HepG2 (cell line): ENCODE results near the gene VAX1.

ENCODE experiments used
- GABPA ChIP-seq, 2 experiments: IDR thresholded peaks; 2 replicates each; pipeline ENCODE4 v1.6.1; 2011 to 2016; ENCODE audit warnings: low read depth in 2 of 2, low read length in 1 of 2, missing biosample characterization in 1 of 2, missing genetic modification characterization in 1 of 2
- KMT2B ChIP-seq: IDR thresholded peaks from 2 replicates; pipeline ENCODE4 v1.6.1; 2016; ENCODE audit warnings: missing genetic modification reagents, missing compliant biosample characterization
- ZBTB7A ChIP-seq: sonication (generic); formaldehyde crosslinking; IDR thresholded peaks from 2 replicates; pipeline ENCODE4 v1.8.0; 2022; ENCODE audit warnings: mild to moderate bottlenecking, missing genetic modification reagents
- ZNF629 ChIP-seq: sonication (generic); formaldehyde crosslinking; conservative IDR thresholded peaks from 2 replicates; pipeline ENCODE4 v1.5.0; 2020; ENCODE audit warnings: missing genetic modification reagents

DNA sequence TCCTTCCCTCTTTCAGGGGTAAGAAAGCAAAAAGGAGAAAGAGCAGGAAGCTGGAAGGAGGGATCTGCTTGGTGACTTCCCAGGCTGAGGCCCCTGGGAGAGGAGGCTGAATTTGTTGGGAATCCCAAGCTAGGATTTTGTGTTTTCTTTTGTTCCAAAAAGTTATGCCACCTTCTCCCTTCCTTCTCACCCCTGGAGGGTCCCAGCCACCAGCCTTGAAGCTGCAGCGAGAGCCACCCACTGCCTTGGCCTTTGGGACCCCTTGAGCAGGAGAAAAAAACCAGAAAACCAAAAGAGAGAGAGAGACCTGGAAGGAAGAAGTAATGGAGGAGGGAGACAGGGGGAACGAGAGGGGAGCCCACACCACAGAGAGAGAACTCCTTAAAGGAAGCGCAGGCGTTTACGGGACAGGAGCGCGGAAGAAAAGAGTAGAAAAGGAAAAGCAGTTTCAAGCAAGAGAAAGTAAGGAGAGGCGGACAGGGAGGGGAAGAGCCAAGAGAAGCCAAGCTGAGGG is 7.2 kb downstream of the VAX1 start:
- TF ChIP-seq KMT2B (CRISPR knock-in tag): no peak
- no peak for TF ChIP-seq ZNF629 (CRISPR knock-in tag)
- TF ChIP-seq GABPA (IDR thresholded peaks at IDR 0.05; ENCODE audit: low read depth, low read length): no peak
- no peak for TF ChIP-seq GABPA (CRISPR knock-in tag; IDR thresholded peaks at IDR 0.05; ENCODE audit: low read depth)
- no peak for TF ChIP-seq ZBTB7A
